ENCODE measurements around the gene PPP6R2. TPM values are rescaled to one million over a fixed set of nuclear protein-coding genes. Genes with fewer than 3 reads are reported as not detected.

PPP6R2 gene
- total and polyA plus RNA-seq, 2 of the 8 experiments (the other 6 are each of a cell fraction or from before 2014, with no cell fraction given) = 25.0 to 32.2 TPM

GRCh38 chr22:50339945-50340879 is 2.9 kb upstream of the PPP6R2 start:
- H3K23ac ChIP-seq (ENCODE audit: insufficient read length) = no peak overlapping the region
- H3K4me3 ChIP-seq (ENCODE audit: extremely low read depth in 1 of 4, insufficient read depth in 2 of 4, low read depth in 3 of 4, low read length in 4 of 4) = no peak overlapping the region
- CTCF ChIA-PET (ENCODE audit: partially characterized antibody) = interaction anchor here (0.6 to 2.7 kb wide), 20 partner anchors 12 to 99 kb away, joined by 3 to 39 read pairs (median 6); partner anchors contain the start of gene HDAC10
- H3K36me3 ChIP-seq (ENCODE audit: control insufficient read depth in 2 of 4, insufficient read depth in 4 of 4, low read length in 3 of 4) = no peaks in the 10 kb centered on the region; a peak in 1 of 8 replicates
- H3K56ac ChIP-seq (replicated peaks; ENCODE audit: insufficient read length, low read depth, low read length) = peak overlapping the region; percentile 100
- no peaks in the 10 kb centered on the region for H3K79me2 ChIP-seq (ENCODE audit: control insufficient read depth in 1 of 2, insufficient read depth in 2 of 2, low read length in 2 of 2)
- H2AFZ ChIP-seq (ENCODE audit: low read length) = no peak overlapping the region
- no peak overlapping the region for H4K5ac ChIP-seq (ENCODE audit: insufficient read length, low read depth, low read length)
- H4K8ac ChIP-seq (ENCODE audit: extremely low read depth, insufficient read depth, low read length) = 0 out of 2 replicates have a peak overlapping the region, but pooled peaks have one; percentile 28
- H2BK5ac ChIP-seq (ENCODE audit: low read depth, low read length) = no peak overlapping the region
- 86 to 100% methylated on average over 2 to 12 of the region's 12 CpGs for WGBS, 2 experiments (ENCODE audit: extremely low coverage in 1 of 2, insufficient coverage in 1 of 2, insufficient read length in 1 of 2, insufficient replicate concordance in 2 of 2, low coverage in 1 of 2, low lambda C conversion rate in 2 of 2, missing lambda C conversion rate in 1 of 2)
- peak overlapping the region; percentile 94 for H3K4ac ChIP-seq (replicated peaks; ENCODE audit: insufficient read length, low read depth, low read length)
- H3K23me2 ChIP-seq (ENCODE audit: low read depth, low read length) = peaks cover 40% of the 10 kb centered on the region; the same call in 1 of the 2 replicates
- H3K4me1 ChIP-seq (replicated peaks in 1 of 4; ENCODE audit: control insufficient read depth in 3 of 4, insufficient read depth in 4 of 4, low read length in 3 of 4) = peaks cover 0 to 2% (median under 1%) of the 10 kb centered on the region in 4 experiments; a peak in 3 of 7 replicates
- 0 out of 2 replicates have a peak overlapping the region, but pooled peaks have one; percentile 7 for H2BK12ac ChIP-seq (ENCODE audit: low read depth, low read length)
- H3K27ac ChIP-seq (ENCODE audit: low read depth, low read length) = no peak overlapping the region
- peaks cover 0 to 3% of the 10 kb centered on the region in 2 experiments; a peak in 1 of 4 replicates for H3K9me3 ChIP-seq (ENCODE audit: insufficient read depth in 2 of 2, low read depth in 1 of 2, low read length in 1 of 2)
- DNase-seq (ENCODE audit: low read depth in 1 of 2, low spot score in 2 of 2) (no peak), FAIRE-seq (peak; percentile 19)
- peaks cover 17% of the 10 kb centered on the region for H3K79me1 ChIP-seq (ENCODE audit: low read depth, low read length)
- no peak overlapping the region for H2BK20ac ChIP-seq (ENCODE audit: low read length)
- peaks cover 2 to 33% of the 10 kb centered on the region in 2 experiments for H4K20me1 ChIP-seq (replicated peaks in 1 of 2; ENCODE audit: control insufficient read depth in 1 of 2, insufficient read depth in 2 of 2, low read length in 2 of 2)
- no peak overlapping the region for H3K18ac ChIP-seq (ENCODE audit: extremely low read depth, low read length)
- peak overlapping the region; percentile 69; the same call in 1 of the 2 replicates for H2AK5ac ChIP-seq (ENCODE audit: low read depth, low read length)
- no peak overlapping the region; a peak in 1 of 4 replicates for H3K4me2 ChIP-seq (ENCODE audit: insufficient read depth in 1 of 2, low read depth in 2 of 2, low read length in 2 of 2)
- H4K91ac ChIP-seq (replicated peaks; ENCODE audit: insufficient read length, low read length) = no peak overlapping the region
- H3K27me3 ChIP-seq (replicated peaks in 1 of 4; ENCODE audit: control insufficient read depth in 3 of 4, extremely low read depth in 1 of 4, insufficient read depth in 3 of 4, low read length in 3 of 4) = peaks cover 0 to 5% (median 0%) of the 10 kb centered on the region in 4 experiments; a peak in 3 of 7 replicates
- peak overlapping the region; percentile 19 for H2BK15ac ChIP-seq (ENCODE audit: low read length)
- H3K14ac ChIP-seq (ENCODE audit: insufficient read length) = no peak overlapping the region
- H2BK120ac ChIP-seq (replicated peaks; ENCODE audit: low read depth, low read length) = no peak overlapping the region
- H3K9ac ChIP-seq (replicated peaks in 1 of 4; ENCODE audit: extremely low read depth in 1 of 4, low read depth in 3 of 4, low read length in 3 of 4) = peak overlapping the region in 1 of 4 experiments; percentile 52; a peak in 1 of 7 replicates
- POLR2A ChIA-PET (ENCODE audit: partially characterized antibody) = interaction anchor here (0.6 to 2.3 kb wide), 4 partner anchors 11 to 124 kb away, joined by 3 to 12 read pairs (median 6); no protein-coding TSS in a partner anchor
- TF ChIP-seq ASH2L (IDR thresholded peaks at IDR 0.05; ENCODE audit: low read length) = no peak
- no peak for TF ChIP-seq SRF (IDR thresholded peaks at IDR 0.05; ENCODE audit: low read depth, low read length)
- TF ChIP-seq TBP (IDR thresholded peaks at IDR 0.05; ENCODE audit: low read depth, low read length) = no peak
- TF ChIP-seq E2F6 (IDR thresholded peaks at IDR 0.05) = no peak
- TF ChIP-seq FOSL1 (IDR thresholded peaks at IDR 0.05; ENCODE audit: insufficient read depth, low read depth, low read length) = no peak
- no peak for TF ChIP-seq NANOG (IDR thresholded peaks at IDR 0.05; ENCODE audit: insufficient read depth, low read depth, low read length, poor library complexity, severe bottlenecking)
- no peak for TF ChIP-seq YY1 (IDR thresholded peaks at IDR 0.05; ENCODE audit: low read depth, low read length)
- TF ChIP-seq KDM1A (IDR thresholded peaks at IDR 0.05; ENCODE audit: borderline replicate concordance, low read length) = no peak
- no peak for TF ChIP-seq RBBP5 (IDR thresholded peaks at IDR 0.05; ENCODE audit: borderline replicate concordance, low read depth, low read length)
